Activated CD4-positive, alpha-beta T cell treated with anti-CD3 and anti-CD28 coated beads, Interleukin-2, Interleukin-4, amounts not matched to agents 100 ng/mL and 50 ng/mL, durations not matched to agents 16 hours and 8 hours (primary cell): Measurements from ENCODE around the gene ZNF91.
"Not testable (repeated sequence)": the region's sequence is repeated elsewhere in the genome, so short reads cannot be mapped to it uniquely, and the experiment has no call there.

Source experiments
- DNase-seq: peaks from one replicate; pipeline ENCODE4 v3.0.0-alpha.2; 2020; ENCODE audit warnings: low spot score

The ZNF91 gene

GRCh38 chr19:23395041-23395721, at the start of gene ZNF91:
ZNF91 (minus strand) TSS chr19:23395471; CDS start chr19:23395354, 117 bp downstream.
- peak; percentile 93 for DNase-seq

DNA sequence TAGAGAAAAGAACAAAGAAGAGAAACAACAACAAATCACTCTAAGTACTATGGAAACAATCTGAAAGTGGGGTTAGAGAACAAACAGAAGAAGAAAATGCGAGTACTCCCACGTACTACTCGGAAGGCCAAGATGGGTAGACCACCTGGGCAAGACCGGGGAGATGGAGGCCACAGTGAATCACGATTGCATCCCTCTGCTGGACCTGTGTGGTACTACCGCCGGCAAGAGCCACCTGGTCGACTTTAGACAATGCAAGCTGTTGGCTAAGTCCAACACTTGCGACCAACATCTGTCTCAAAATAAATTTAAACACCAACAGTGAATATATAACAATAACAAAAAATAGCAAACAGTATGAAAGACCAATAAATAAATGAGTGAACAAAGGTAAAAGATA, 45.5 kb upstream of the ZNF91 start:
- DNase-seq, result no peak

- DNase-seq, result no peak
Measured at GRCh38 chr19:23440207-23440606, 44.9 kb upstream of the ZNF91 start.

GRCh38 chr19:23439623-23440022, 44.4 kb upstream of the ZNF91 start:
- no peak for DNase-seq

DNA sequence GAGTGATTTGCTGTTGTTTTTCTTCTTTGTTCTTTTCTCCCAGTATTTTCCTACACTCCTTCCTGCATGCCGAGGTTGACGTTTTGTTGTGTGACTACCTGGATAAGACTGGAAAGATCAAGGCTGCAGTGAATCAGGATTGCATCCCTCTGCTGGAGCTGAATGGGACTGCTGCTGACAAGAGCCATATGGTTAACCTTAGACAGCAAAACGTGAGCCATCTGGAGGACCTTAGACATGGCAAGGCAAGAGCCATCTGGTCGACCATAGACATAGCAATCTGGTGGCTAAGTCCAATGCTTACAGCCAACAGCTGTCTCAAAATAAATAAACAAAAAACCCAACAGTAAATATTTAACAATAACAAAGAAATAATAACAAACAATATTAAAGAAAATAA, 42.6 kb upstream of the ZNF91 start:
- DNase-seq, result no peak

DNA sequence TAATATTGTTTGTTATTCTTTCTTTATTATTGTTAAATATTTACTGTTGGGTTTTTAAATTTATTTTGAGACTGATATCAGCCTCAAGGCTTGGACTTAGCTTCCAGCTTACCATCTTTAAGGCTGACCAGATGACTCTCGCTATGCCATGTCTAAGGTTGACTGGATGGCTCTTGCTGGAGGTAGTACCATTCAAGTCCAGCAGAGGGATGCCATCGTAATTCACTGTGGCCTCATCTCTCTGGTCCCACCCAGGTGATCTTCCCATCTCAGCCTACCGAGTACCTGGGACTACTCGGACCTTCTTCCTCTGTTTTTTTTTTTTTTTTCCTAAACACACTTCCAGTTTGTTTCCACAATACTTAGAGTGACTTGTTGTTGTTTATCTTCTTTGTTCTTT, 41.7 kb upstream of the ZNF91 start:
- no peak for DNase-seq

- no peak for DNase-seq
Measured at GRCh38 chr19:23436318-23436717, 41.0 kb upstream of the ZNF91 start.

GRCh38 chr19:23420824-23421223, 25.6 kb upstream of the ZNF91 start:
- DNase-seq, result no peak

DNA sequence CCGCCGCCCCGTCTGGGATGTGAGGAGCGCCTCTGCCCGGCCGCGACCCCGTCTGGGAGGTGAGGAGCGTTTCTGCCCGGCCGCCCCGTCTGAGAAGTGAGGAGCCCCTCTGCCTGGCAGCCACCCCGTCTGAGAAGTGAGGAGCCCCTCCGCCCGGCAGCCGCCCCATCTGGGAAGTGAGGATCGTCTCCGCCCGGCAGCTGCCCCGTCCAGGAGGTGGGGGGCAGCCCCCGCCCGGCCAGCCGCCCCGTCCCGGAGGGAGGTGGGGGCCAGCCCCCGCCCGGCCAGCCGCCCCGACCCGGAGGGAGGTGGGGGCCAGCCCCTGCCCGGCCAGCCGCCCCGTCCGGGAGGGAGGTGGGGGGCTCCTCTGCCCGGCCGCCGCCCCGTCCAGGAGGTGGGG, 24.0 kb upstream of the ZNF91 start:
- not testable (repeated sequence) for DNase-seq

DNA sequence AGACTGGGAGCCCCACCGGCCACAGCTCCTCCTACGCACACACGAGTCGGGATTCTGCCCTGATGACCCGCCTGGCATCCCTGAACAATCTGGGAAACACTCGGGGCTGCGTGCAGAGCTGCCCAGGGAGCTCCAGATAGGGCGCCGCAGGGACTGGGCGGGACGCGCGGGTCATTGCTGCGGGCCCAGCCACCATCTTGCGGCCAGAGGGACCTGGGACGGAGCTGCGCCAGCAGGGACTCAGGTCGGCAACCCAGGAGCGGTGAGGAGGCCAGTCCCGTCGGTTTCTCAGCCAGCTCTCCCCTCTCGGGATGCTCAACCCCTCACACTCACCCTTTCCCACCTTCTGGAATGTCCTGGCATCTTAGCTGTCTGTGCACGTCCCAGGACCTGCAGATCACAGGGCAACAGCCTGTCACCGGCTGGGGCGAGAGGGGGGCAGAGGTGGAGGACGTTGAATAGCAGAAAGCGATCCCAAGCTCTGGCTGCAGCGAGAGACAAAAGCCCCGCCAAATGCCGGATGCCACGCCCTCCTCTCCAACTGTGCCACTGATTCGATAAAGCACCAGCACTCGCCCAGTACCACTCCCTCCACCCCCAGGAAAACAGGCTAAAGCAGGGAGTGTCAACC, 20.4 kb upstream of the ZNF91 start:
- DNase-seq, result no peak

GRCh38 chr19:23415034-23415433, 19.8 kb upstream of the ZNF91 start:
- no peak for DNase-seq

DNA sequence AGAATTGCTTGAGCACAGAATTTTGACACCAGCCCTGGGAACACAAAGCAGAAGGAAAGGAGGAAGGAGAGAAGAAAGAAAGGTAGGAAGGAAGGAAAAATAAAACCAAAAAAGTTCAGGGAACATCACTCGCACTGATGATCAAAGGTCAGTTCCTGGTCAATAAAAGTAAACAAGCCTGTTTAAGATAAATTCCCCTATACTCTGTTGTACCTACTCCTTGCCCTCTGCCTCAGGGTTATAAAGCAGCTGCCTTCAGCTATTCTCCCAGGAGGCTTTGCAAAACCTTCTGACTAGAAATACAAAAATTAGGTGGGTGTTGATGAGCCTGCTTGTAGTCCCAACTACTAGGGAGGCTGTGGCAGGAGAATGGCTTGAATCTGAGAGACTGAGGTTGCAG, 14.9 kb upstream of the ZNF91 start:
- DNase-seq, result no peak

GRCh38 chr19:23409392-23410048, 14.2 kb upstream of the ZNF91 start:
- DNase-seq, result no peak

DNA sequence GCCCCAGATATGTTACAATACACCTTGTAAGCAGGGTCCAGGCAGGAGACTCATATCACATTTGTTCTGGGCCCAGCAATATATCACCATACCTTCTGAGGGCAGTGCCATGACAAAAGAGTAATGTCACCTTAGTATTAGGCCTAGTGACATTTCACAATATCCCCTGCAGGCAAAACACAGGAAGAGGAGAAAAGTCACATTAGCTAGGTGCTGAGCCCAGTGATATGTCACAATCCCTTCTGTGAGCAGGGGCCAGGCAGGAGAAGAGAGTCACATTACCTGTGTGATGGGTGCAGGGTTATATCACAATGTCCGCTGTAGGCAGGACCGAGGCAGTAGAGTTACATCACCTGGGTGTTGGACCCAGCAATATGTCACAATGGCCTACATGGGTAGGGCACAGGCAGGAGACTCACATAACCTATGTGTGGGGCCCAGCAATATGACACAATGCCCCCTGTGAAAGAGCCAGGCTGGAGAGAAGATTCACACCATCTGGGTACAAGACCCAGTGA, 12.4 kb upstream of the ZNF91 start:
- no peak for DNase-seq

GRCh38 chr19:23406721-23407120, 11.4 kb upstream of the ZNF91 start:
- DNase-seq, result no peak

DNA sequence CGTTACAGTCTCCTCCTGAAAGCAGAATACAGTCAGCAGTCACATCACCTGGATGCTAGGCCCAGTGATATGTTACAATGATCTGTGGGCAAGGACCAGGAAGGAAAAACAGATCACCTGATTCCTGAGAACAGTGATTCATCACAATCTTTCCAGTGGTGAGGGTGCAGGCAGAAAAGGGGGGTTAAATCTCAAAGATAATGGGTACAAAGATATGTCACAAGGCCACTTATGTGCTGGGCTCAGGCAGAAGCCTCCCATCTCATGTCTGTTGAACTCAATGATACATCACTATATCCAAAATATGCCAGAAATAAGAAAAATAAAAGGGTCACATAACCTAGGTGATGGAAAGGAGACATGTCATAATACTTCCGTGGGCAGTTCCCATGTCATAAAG, 10.8 kb upstream of the ZNF91 start:
- DNase-seq, result no peak

- no peak for DNase-seq
Measured at GRCh38 chr19:23404676-23405075, 9.4 kb upstream of the ZNF91 start.

DNA sequence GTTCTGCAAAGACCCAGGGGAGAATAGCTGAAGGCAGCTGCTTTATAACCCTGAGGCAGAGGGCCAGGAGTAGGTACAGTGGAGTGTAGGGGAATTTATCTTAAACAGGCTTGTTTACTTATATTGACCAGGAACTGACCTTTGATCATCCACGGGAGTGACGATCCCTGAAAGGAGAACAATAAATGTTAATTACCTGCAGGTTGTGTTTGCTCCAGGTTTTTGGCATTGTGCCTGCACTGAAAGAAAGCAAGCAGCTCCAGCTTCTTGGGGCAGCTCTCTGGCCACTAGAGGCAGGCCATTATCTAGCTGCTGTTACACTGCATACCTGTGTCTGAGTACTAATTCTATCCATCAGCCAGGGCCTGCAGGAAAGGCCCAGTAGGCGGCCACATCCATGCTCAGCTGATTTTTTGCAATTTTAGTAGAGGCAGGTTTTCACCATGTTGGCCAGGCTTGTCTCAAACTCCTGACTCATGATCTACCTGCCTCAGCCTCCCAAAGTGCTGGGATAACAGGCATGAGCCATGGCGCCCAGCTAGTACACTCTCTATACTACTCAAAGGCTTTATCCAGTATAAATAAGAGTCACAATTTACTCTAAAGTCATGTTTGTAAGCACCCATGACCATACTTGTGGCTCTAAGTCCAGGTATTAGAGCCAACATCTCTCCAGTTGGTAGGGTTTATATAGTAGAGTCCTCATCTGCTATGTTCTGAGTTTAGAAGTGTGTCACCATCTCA, 8.5 kb upstream of the ZNF91 start:
- no peak for DNase-seq

DNA sequence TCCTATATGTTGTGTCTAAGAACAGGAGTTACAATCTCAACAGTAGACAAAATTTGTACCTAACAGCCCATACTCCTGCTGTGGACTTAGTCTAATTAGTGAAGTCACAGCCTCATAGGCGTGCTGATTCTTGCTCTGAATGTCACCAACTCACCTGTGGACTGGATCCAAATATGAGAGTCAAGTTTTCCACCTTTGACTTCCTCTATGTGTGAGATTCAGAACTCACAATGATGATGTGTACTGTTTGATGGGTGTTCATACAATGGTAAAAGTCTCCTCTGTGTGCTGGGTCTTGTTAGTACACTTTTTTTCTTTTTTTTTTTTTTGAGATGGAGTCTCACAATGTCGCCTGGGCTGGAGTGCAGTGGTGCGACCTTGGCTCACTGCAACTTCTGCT, 7.8 kb upstream of the ZNF91 start:
- DNase-seq, result no peak

DNA sequence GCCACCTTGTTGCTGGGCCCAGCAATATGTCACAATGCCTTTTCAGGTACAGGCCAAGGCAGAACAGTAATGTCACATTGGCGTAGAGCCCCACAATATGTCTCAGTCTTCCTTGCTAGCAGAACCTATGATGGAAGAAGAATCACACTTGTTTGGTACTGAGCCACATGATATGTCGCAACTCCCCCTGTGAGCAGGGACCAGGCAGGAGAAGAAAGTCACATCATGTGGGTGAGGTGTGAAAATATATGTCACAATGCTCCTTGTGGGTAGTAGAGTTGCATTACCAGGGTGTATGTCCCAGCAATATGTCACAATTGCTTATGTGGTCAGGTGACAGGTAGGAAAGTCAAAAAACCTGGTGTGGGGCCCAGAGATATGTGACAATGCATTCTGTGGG, 7.1 kb upstream of the ZNF91 start:
- DNase-seq, result no peak

GRCh38 chr19:23401086-23401610, 5.9 kb upstream of the ZNF91 start:
- no peak for DNase-seq

GRCh38 chr19:23399443-23399842, 4.2 kb upstream of the ZNF91 start:
- DNase-seq, result no peak
